Calu3 (cell line): ENCODE results near the gene CHML. TPM values are rescaled to one million over a fixed set of nuclear protein-coding genes. Genes with fewer than 3 reads are reported as not detected.
A peak's percentile ranks its signal among the peaks of the same experiment; 100 is the strongest.

Experiments used
- BruUV-seq: library from RNA; stranded (reverse); fragments of 400-500 nt; replicated peaks from 2 replicates; lab custom pipeline; 2021; lab: Mats Ljungman, UMichigan
- CTCF ChIA-PET: fragments of 300-600 bp; sonication (Branson Sonifier 250); formaldehyde crosslinking; loops from one replicate; lab custom pipeline; 2022; ENCODE audit warnings: antibody characterized with exemption; lab: Charles Lee
- DNase-seq: peaks from one replicate; pipeline ENCODE4 v3.0.0; 2022
- H3K27ac Mint-ChIP-seq: one replicate; pipeline ENCODE4 v1.8.0; 2022; ENCODE audit warnings: mixed read lengths; ENCODE audit not compliant: unreplicated experiment
- H3K27me3 Mint-ChIP-seq: one replicate; pipeline ENCODE4 v1.8.0; 2022; ENCODE audit warnings: mixed read lengths; ENCODE audit not compliant: unreplicated experiment
- H3K36me3 Mint-ChIP-seq: one replicate; pipeline ENCODE4 v1.8.0; 2022; ENCODE audit warnings: mild to moderate bottlenecking, moderate library complexity, mixed read lengths; ENCODE audit not compliant: insufficient read depth, unreplicated experiment
- H3K4me1 Mint-ChIP-seq: one replicate; pipeline ENCODE4 v1.8.0; 2022; ENCODE audit warnings: mild to moderate bottlenecking, low read depth, mixed read lengths; ENCODE audit not compliant: unreplicated experiment
- H3K4me3 Mint-ChIP-seq: one replicate; pipeline ENCODE4 v1.8.0; 2022; ENCODE audit warnings: mild to moderate bottlenecking, low read depth, moderate library complexity, mixed read lengths; ENCODE audit not compliant: unreplicated experiment
- H3K9me3 Mint-ChIP-seq: one replicate; pipeline ENCODE4 v1.8.0; 2022; ENCODE audit warnings: low read depth, mixed read lengths; ENCODE audit not compliant: unreplicated experiment
- CTCF ChIP-seq: fragments of 200-600 bp; IDR thresholded peaks from one replicate; pipeline ENCODE4 v1.8.0; 2022; ENCODE audit warnings: antibody characterized with exemption; ENCODE audit not compliant: unreplicated experiment
- intact Hi-C: fragments of 100-400 bp; cut with micrococcal nuclease; formaldehyde crosslinking; loops from one replicate; pipeline ENCODE4 v1.10.0; 2022; ENCODE audit not compliant: unreplicated experiment
- total RNA-seq: library from RNA; stranded (reverse); gene quantifications from 2 replicates; pipeline ENCODE4 v1.2.3, GENCODE V29; 2022

The CHML gene
- total RNA-seq, 1 experiment from 2014 or later: 28.2 TPM

GRCh38 chr1:241610056-241610815 is 29.9 kb downstream of the CHML start:
- intact Hi-C loops: loop anchor here (5.0 to 10.0 kb wide), 3 partner anchors 78 to 375 kb away; partner anchors contain the start of gene KMO
- CTCF ChIA-PET: interaction anchor here (0.8 to 2.8 kb wide), 16 partner anchors 10 to 376 kb away, joined by 3 to 29 read pairs (median 4); partner anchors contain the start of genes EXO1, FH and KMO
- DNase-seq: no peak
- no peak for TF ChIP-seq CTCF
- H3K27ac Mint-ChIP-seq: no peak overlapping the region
- H3K4me1 Mint-ChIP-seq: peaks cover 30% of the 10 kb centered on the region
- H3K4me3 Mint-ChIP-seq: peak overlapping the region; percentile 31
- H3K36me3 Mint-ChIP-seq: peaks cover 7% of the 10 kb centered on the region
- no TSS peak for BruUV-seq
- no peaks in the 10 kb centered on the region for H3K9me3 Mint-ChIP-seq
- no peaks in the 10 kb centered on the region for H3K27me3 Mint-ChIP-seq

GRCh38 chr1:241608379-241609033 is 31.7 kb downstream of the CHML start:
- Mint-ChIP-seq H3K4me3 (no peak overlapping the region), H3K27ac (peak overlapping the region; percentile 45), H3K27me3 (no peaks in the 10 kb centered on the region), H3K9me3 (no peaks in the 10 kb centered on the region), H3K4me1 (peaks cover 29% of the 10 kb centered on the region), H3K36me3 (peaks cover 7% of the 10 kb centered on the region)
- CTCF ChIA-PET: interaction anchor here (0.6 kb wide), 1 partner anchor 336 kb away, joined by 3 read pairs; no protein-coding TSS in a partner anchor
- no peak for DNase-seq
- TF ChIP-seq CTCF: no peak
- intact Hi-C loops: no loop called here
- BruUV-seq: no TSS peak

- no TSS peak for BruUV-seq
- no peak for DNase-seq
- intact Hi-C loops: no loop called here
- no peak overlapping the region for H3K27ac Mint-ChIP-seq
- no peak overlapping the region for H3K4me3 Mint-ChIP-seq
- H3K9me3 Mint-ChIP-seq: no peaks in the 10 kb centered on the region
- H3K27me3 Mint-ChIP-seq: no peaks in the 10 kb centered on the region
- peaks cover 39% of the 10 kb centered on the region for H3K4me1 Mint-ChIP-seq
- CTCF ChIA-PET: no interaction called here
- H3K36me3 Mint-ChIP-seq: peaks cover 1% of the 10 kb centered on the region
- no peak for TF ChIP-seq CTCF
These were observed 32.7 kb downstream of the CHML start for GRCh38 chr1:241607497-241607896.

GRCh38 chr1:241606544-241606943 is 33.6 kb downstream of the CHML start:
- Mint-ChIP-seq H3K27ac (no peak overlapping the region), H3K4me3 (no peak overlapping the region), H3K27me3 (no peaks in the 10 kb centered on the region), H3K4me1 (peaks cover 41% of the 10 kb centered on the region), H3K36me3 (no peaks in the 10 kb centered on the region), H3K9me3 (no peaks in the 10 kb centered on the region)
- intact Hi-C loops: no loop called here
- no peak for DNase-seq
- BruUV-seq: no TSS peak
- TF ChIP-seq CTCF: no peak
- CTCF ChIA-PET: interaction anchor here (1.0 kb wide), 1 partner anchor 9 kb away, joined by 4 read pairs; no protein-coding TSS in a partner anchor
